ENCODE results near the gene MEF2A.

Gene MEF2A

GRCh38 chr15:99605990-99606389 is 40.2 kb downstream of the MEF2A start:
- DNase-seq (ENCODE audit: low read depth) = no peak

GRCh38 chr15:99606646-99607045 is 40.9 kb downstream of the MEF2A start:
- DNase-seq (ENCODE audit: low read depth) = no peak

GRCh38 chr15:99613481-99613880 is 47.7 kb downstream of the MEF2A start:
- no peak for DNase-seq (ENCODE audit: low read depth)

DNA sequence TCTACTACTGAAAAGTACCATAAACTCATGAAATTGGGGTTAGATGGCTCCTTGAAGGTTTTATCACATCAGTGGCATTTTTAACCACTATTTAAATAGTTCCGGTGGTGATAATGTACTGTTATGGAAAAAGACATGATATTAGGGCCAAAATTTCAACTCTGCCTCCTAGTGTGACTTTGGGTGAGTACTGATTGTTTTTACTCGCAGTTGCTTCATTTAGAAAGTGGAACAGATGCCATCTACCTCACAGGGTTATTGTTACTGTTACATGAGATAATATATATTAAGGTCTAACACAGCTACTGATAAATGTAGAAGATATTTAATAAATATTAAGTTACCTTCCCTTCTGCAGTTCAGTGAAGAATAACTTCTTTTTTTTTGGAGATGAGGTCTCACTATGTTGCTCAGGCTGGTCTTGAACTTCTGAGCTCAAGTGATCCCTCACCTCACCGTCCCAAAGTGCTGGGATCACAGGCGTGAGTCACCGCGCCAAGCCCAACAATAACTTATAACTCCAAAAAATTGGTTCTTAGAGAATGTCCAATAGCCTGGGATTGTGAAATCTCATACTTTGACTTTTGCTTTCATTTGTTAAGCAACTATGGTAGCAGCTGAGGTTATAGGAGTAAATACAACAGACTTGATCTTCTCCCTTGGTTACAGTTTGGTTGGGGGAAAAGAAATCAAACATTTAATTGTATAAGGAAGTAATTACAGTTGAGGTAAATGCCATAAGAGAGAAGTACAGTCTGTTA is 48.3 kb downstream of the MEF2A start:
- no peak for DNase-seq (ENCODE audit: low read depth)

DNA sequence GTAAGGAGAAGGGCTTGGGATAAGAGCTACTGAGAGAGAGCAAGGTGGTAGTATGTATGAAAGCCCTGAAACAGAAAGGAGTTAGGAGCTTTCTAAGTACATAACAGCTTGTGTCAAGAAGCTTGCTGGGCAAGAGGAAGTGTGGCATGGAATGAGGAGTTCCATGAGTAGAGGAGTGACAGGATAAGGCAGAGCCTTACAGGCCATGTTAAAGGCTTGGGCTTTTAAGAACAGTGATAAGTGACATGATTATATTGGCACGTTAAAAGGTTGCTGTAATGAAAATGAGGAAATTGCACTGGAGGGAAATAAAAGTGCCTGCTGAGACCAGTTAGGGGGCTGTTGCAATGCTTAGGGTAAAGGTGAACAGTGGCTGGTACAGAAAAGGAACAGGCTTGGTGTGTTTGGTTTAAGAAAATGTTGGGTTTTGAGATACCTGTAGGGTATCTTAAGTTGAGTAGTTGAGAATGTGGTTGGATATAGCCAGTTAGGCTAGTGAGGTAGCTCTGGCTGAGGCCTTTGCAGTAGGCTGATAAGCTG is 49.0 kb downstream of the MEF2A start:
- no peak for DNase-seq (ENCODE audit: low read depth)

DNA sequence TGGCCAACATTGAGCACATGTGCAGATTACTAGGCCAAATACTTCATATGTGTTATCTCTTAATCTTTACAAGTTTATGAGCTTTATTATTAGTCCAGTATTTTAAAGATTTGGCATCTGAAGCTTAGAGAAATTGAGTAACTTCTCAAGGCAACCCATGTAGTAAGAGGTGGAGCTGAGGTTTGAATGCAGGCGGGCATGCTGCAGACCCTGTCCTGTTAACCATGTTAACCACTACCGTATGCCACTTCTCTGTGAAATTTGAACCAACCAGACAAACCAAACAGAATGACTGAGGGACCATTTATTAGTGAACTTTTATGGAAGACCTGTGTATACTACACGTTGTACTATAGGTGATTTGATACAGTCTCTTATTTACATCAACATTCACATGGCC is 49.7 kb downstream of the MEF2A start:
- DNase-seq (ENCODE audit: low read depth) = no peak

DNA sequence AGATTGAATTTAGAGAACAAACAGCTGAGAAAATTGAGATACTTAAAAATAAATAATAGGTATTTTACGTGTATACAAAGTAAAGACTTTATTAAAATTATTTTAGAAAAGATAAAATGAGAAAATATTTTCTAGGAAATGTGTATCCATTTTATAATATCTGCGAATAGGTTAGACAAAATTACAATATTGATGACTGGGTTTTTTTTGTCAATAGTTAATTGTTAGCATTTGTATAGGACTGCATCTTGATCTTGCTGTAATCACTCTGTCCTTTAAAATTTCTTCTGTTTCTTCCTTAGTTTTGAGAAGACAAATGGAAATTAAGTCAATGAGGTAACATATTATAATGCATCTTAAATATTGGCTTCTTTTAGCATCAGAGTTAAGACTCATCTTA is 50.3 kb downstream of the MEF2A start:
- no peak for DNase-seq (ENCODE audit: low read depth)

- DNase-seq (ENCODE audit: low read depth) = no peak
Measured at GRCh38 chr15:99616773-99617342, 51.1 kb downstream of the MEF2A start.

DNA sequence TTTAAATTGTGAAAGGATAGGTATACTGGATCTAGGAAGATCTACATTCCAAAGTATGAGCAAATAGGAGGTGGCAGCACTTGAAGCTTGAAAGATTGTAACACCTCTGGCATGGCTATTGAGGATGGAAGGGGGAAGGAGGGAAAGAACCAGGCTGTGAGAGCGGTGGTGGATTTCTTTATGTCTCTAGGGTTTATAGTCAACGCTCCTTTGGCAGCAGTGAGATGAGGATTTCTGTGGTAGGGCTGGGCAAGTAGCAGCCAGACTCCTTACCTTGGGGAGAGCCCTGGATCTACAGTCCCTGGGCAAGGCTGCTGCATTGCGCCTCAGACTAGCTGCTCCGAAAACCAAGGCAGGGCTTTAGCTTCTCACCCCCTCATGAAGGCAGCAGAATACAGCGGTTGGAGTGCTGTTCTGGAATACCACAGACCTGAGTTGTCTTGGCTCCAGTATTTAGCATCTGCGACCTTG is 53.2 kb downstream of the MEF2A start:
- no peak for DNase-seq (ENCODE audit: low read depth)

DNA sequence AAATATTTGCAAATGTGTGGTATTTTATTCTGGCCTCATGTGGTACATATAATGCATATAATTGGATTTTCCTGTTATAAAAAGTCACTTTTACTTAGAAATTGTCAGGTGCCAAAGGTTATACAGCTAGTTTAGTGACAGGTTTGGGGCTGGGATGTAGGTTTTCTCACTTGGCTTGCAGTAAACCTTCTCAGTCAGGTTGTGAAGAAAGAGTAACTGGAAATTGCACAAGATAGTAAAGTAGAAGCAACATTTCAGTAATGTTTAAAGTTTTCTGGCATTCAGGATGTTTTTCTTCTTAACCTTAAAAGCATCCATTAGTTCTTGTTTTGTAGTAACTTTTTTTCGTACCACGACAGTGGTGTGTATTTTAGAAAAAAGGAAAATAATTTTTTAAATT is 53.9 kb downstream of the MEF2A start:
- DNase-seq (ENCODE audit: low read depth) = no peak

DNA sequence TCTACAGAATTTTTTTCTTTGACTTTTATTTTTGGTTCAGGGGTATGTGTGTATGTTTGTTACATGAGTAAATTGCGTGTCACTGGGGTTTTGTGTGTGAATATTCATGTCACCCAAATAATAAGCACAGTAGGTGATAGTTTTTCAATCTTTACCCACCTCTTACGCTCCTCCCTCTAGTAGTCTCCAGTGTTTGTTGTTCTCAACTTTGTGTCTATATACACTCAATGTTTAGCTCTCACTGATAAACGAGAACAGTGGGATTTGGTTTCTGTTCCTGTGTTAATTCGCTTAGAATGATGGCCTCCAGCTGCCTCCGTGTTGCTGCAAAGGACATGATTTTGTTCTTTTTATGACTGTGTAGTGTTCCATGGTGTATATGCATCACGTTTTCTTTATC is 54.4 kb downstream of the MEF2A start:
- DNase-seq (ENCODE audit: low read depth) = no peak

GRCh38 chr15:99621767-99622166 is 56.0 kb downstream of the MEF2A start:
- no peak for DNase-seq (ENCODE audit: low read depth)

GRCh38 chr15:99628374-99629001 is 62.7 kb downstream of the MEF2A start:
- no peak for DNase-seq (ENCODE audit: low read depth)

GRCh38 chr15:99630607-99631131 is 64.9 kb downstream of the MEF2A start:
- no peak for DNase-seq (ENCODE audit: low read depth)

GRCh38 chr15:99631255-99631654 is 65.5 kb downstream of the MEF2A start:
- DNase-seq (ENCODE audit: low read depth) = no peak

GRCh38 chr15:99632521-99632920 is 66.7 kb downstream of the MEF2A start:
- DNase-seq (ENCODE audit: low read depth) = no peak

GRCh38 chr15:99633655-99634054 is 67.9 kb downstream of the MEF2A start:
- no peak for DNase-seq (ENCODE audit: low read depth)

DNA sequence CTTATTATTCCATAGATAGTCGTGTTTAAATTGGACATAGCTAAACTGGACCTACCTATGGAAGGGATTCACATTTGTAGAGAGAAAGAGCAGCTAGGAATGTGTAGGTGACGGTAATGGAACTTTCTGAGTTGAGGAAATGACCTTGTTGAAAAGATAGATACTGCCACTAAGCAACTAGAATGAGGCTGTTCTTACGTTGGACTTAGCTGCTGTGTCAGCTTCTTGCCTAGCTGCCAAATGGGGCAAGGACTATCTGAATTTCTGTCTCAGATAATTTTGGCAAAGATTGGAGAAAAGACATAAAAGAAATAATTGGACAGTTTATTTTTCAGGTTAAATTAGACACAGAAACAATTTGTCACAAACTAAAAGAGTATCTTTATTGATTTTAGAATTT is 68.8 kb downstream of the MEF2A start:
- DNase-seq (ENCODE audit: low read depth) = no peak

- no peak for DNase-seq (ENCODE audit: low read depth)
Measured at GRCh38 chr15:99635145-99635544, 69.4 kb downstream of the MEF2A start.

- no peak for DNase-seq (ENCODE audit: low read depth)
Measured at GRCh38 chr15:99635794-99636193, 70.0 kb downstream of the MEF2A start.

DNA sequence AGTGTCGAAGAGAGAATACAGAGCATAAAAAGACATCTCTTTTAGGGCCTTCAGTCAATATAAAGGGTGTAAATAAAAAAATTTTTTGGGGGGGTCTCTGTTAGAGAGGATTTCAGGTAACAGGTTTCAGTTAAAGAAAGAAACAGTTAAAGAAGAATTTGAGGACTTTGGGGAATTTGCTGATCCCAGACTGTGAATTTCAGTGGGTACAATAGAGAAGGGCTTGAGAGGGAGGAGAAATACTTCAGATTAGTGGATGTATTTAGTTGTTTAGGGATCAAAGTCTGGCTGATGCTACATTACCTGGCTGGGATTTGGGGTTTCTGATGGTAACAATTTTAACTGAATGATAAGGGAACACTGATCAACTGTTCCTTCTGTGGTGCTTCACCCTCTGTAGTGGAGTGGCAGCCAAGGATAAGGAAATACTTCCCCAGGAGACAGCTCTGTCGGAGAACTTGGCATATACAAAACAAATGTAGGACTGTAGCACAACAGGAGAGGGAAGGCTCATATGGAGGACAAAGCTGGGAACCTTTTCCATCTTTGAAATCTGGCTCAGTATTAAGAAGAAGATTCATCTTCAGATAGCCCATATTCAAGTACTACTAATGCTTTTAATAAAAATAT is 79.2 kb downstream of the MEF2A start:
- DNase-seq (ENCODE audit: low read depth) = no peak

GRCh38 chr15:99645543-99645935 is 79.8 kb downstream of the MEF2A start:
- no peak for DNase-seq (ENCODE audit: low read depth)

Data from T follicular helper cell (primary cell).